Ishikawa (cell line): ENCODE data around the gene MX1.

Source experiments
- CEBPB ChIP-seq: IDR thresholded peaks from 2 replicates; pipeline ENCODE4 v1.6.1; 2012
- EGR1 ChIP-seq: IDR thresholded peaks from 2 replicates; pipeline ENCODE4 v1.6.1; 2012
- EP300 ChIP-seq: IDR thresholded peaks from 2 replicates; pipeline ENCODE4 v1.6.1; 2012; ENCODE audit warnings: borderline replicate concordance
- NFIC ChIP-seq: IDR thresholded peaks from 2 replicates; pipeline ENCODE4 v1.6.1; 2012
- RAD21 ChIP-seq: IDR thresholded peaks from 2 replicates; pipeline ENCODE4 v1.6.1; 2012; ENCODE audit warnings: low read depth
- TAF1 ChIP-seq: IDR thresholded peaks from 2 replicates; pipeline ENCODE4 v1.6.1; 2012; ENCODE audit warnings: low read depth, mild to moderate bottlenecking
- TEAD4 ChIP-seq: IDR thresholded peaks from 2 replicates; pipeline ENCODE4 v1.6.1; 2012
- YY1 ChIP-seq: IDR thresholded peaks from 2 replicates; pipeline ENCODE4 v1.6.1; 2012; ENCODE audit warnings: low read depth
- TF ChIP-seq, protein P1 (sequence below): IDR thresholded peaks from 2 replicates; pipeline ENCODE4 v1.6.1; 2012; ENCODE audit warnings: low read depth, mild to moderate bottlenecking
- TF ChIP-seq, protein P2 (sequence below): IDR thresholded peaks from 2 replicates; pipeline ENCODE4 v1.6.1; 2012

DNA sequence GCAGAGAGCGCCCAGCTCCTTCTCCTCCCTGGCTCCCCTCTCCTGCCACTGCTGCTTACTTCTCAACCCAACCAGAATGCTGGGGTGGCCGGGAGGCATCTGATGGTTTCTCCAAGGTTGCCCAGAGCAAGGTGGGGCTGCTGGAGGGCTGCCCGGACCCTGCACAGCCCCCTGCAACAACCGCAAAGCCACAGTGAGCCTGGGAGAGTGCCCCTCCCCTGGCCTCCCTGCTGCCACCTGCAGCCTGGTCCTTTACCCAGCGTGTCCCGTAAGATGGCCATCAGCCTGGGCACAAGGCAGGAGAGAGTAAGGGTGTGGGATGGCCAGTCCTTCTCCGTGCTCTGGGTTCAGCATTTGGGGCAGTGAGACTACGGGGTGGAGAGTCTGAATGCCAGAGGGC is 47.2 kb upstream of the MX1 start:
- TF ChIP-seq EGR1 (no peak), TAF1 (no peak), CEBPB (no peak), YY1 (no peak), TEAD4 (no peak), EP300 (no peak), NFIC (no peak), RAD21 (no peak)
- TF ChIP-seq, protein P1, sequence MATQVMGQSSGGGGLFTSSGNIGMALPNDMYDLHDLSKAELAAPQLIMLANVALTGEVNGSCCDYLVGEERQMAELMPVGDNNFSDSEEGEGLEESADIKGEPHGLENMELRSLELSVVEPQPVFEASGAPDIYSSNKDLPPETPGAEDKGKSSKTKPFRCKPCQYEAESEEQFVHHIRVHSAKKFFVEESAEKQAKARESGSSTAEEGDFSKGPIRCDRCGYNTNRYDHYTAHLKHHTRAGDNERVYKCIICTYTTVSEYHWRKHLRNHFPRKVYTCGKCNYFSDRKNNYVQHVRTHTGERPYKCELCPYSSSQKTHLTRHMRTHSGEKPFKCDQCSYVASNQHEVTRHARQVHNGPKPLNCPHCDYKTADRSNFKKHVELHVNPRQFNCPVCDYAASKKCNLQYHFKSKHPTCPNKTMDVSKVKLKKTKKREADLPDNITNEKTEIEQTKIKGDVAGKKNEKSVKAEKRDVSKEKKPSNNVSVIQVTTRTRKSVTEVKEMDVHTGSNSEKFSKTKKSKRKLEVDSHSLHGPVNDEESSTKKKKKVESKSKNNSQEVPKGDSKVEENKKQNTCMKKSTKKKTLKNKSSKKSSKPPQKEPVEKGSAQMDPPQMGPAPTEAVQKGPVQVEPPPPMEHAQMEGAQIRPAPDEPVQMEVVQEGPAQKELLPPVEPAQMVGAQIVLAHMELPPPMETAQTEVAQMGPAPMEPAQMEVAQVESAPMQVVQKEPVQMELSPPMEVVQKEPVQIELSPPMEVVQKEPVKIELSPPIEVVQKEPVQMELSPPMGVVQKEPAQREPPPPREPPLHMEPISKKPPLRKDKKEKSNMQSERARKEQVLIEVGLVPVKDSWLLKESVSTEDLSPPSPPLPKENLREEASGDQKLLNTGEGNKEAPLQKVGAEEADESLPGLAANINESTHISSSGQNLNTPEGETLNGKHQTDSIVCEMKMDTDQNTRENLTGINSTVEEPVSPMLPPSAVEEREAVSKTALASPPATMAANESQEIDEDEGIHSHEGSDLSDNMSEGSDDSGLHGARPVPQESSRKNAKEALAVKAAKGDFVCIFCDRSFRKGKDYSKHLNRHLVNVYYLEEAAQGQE = no peak
- TF ChIP-seq, protein P2, sequence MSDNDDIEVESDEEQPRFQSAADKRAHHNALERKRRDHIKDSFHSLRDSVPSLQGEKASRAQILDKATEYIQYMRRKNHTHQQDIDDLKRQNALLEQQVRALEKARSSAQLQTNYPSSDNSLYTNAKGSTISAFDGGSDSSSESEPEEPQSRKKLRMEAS = no peak
